NCI-H446 (cell line): ENCODE results near the gene TJAP1.
"Not testable (repeated sequence)": the region's sequence is repeated elsewhere in the genome, so short reads cannot be mapped to it uniquely, and the experiment has no call there.

Experiments
- DNase-seq, 2 experiments: peaks; one replicate each; lab custom pipeline; 2025; lab: John Stamatoyannopoulos, UW

TJAP1 gene

DNA sequence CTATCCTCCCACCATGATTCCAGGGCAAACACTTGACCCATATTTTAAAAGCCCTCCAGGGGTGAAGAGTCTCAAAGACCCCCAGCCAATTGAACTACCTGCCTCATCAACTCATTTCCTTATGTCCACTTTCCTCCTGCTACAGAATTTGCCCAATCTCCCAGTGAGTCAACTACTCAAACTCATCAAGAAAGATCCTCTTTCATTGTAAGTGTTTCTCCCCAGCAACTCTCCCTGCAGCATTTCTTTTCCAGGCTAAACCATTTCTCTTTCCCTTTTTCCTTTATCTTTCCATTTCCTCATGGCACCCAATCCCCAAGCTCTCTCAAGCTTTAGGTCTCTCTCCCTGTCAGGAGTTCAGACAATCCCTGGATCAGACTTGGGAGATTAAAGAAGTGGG is 23.5 kb upstream of the TJAP1 start:
- DNase-seq = no peak

DNA sequence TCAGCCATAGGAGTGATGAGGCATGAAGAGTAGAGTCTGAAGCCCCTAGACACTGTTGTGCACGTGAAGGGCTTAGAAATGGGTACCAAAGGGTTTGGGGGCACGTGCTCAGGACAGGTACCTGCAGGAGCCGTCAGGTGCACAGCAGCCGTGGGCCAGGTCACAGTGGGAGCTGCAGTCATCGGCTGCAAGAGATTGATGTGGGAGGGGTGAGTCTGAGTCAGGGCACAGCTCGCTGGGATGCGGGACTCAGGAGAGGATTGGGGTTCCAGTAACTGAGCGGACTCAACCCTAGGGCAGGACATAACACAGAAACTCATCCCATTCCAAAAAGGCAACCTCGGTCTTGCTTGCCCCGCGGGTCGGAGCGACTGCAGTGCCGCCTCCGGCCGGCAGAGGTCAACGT is 23.1 kb upstream of the TJAP1 start:
- DNase-seq = peak in 1 of 2 experiments; percentile 77

DNA sequence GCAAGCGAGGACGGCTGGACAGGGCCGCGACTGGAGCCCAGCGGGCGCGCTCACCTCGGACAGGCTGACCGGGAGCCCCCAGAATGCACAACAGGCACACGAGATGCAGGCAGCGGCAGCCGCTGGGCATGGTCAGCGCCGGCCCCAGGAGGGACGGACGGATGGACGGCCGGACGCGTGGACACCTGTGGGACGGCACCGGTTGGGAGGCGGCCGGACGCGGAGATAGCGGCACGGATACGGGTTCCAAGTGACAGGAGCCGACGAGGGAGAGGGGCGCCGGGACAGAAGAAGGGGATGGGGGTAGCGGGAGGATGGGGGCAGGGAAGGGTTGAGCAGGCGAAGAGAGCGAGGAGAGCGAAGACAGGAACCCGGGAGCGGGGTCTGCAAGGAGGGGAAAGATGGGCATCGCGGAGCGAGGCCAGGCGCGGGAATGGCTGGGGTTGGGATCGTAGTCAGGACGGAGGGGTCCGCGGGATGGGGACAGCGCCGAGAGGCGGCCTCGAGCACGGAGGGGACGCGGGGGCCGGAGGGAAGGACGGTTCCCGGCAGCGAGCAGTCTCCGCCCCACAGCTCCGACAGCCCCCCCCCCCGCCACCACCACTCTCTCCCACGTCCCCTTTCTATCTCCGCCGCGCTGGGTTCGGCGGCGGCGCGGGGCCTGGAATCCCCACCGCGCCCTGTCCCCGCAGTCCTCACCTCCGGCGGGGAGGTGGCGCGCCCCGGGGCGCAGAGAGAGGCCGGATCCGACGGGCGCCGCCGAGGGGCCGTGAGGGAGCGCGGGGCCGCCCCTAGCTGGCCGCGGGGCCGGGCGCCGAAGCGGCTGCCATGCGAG is 22.5 kb upstream of the TJAP1 start:
- DNase-seq = peak in 1 of 2 experiments; percentile 18

GRCh38 chr6:43455531-43456428 is 21.6 kb upstream of the TJAP1 start, which contains the start of gene DLK2:
DLK2 (minus strand) TSS chr6:43455548; CDS start chr6:43454825, 723 bp downstream.
- DNase-seq = no peak

DNA sequence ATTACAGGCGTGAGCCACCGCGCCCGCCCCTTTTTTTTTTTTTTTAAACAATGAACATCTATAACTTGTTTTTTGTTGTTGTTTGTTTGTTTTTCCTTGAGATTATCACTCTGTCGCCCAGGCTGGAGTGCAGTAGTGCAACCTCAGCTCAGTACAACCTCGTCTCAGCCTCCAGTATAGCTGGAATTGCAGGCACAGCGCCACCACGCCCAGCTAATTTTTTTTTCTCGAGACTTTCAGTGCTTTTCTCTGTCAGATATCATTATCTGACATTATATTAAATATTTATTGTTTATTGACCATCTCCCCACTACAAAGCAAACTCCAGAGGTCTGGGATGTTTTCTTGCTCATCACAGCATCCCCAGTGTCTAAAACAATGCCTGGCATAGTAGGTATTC is 19.7 kb upstream of the TJAP1 start:
- no peak for DNase-seq

GRCh38 chr6:43458154-43458553 is 19.2 kb upstream of the TJAP1 start:
- not testable (repeated sequence) for DNase-seq

DNA sequence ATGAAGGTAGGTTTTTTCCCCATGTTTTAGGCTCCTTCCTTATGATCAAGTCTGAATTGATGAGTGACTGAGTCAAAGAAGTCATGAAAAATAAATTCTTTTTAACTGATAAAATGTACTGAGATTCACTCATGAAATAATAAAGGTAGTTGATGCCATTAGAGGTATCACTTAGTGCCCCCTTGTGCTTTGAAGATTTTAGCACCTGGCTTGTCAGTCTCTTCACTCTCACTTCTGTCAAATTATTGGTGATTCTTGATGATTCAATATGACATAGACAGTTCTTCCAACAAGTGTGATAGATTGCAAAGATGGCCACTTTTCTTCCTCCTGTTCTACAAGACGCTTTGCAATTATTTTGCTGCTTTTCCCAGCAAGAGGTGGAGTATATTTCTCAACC is 17.8 kb upstream of the TJAP1 start:
- no peak for DNase-seq

GRCh38 chr6:43460032-43460431 is 17.3 kb upstream of the TJAP1 start:
- DNase-seq = no peak

DNA sequence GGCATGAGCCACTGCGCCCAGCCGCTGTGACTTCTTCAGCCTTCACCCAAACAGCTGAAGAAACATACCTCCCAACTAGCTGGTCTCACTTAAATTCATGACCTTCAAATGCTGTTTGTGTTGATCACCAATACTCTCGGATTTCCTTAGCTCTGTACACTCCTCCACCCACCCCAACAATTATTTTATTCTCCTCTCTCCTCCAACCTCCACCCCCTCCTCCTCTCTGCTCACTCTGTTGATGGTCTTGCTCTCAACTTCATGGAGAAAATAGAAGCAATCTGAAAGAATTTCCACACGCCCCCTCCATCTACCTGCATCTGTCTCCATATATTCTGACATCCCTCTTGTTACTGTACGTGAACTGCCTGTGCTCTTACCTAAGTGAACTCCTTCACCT is 15.4 kb upstream of the TJAP1 start:
- DNase-seq = no peak

- DNase-seq = no peak
These were observed 13.0 kb upstream of the TJAP1 start for GRCh38 chr6:43464337-43464736.

DNA sequence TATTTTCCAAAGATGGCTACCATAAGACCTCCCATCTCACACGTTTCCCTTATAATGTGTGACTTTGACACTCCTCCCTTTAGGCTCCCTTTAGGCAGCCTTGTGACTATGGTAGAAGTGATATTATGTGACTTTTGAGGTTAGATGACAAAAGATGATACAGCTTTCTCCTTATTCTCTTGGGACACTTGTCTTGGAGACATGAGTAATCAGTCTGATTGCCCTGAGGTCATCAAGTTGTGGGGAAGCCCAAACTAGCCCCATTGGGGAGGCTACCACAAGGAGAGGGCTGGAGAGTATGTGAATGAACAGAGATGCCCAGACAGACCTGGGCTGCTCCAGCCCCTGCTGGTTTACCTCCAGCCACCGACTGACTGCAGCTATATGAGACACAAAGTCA is 11.4 kb upstream of the TJAP1 start:
- DNase-seq = no peak

DNA sequence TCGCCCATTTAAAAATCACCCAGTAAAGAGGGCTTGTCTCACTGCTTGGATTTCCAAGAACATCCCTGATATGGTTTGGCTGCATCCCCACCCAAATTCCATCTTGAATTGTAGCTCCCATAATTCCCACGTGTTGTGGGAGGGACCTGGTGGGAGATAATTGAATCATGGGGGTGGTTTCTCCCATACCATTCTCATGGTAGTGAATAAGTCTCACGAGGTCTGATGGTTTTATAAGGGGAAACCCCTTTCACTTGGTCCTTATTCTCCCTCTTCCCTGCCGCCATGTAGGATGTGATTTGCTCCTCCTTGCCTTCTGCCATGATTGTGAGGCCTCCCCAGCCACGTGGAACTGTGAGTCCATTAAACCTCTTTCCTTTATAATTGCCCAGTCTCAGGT is 10.1 kb upstream of the TJAP1 start:
- not testable (repeated sequence) for DNase-seq

GRCh38 chr6:43467752-43468151 is 9.6 kb upstream of the TJAP1 start:
- no peak for DNase-seq

GRCh38 chr6:43468240-43468639 is 9.1 kb upstream of the TJAP1 start:
- no peak for DNase-seq

- DNase-seq = no peak
These were observed 8.4 kb upstream of the TJAP1 start for GRCh38 chr6:43468748-43469681.

- no peak for DNase-seq
These were observed 7.4 kb upstream of the TJAP1 start for GRCh38 chr6:43469947-43470346.

DNA sequence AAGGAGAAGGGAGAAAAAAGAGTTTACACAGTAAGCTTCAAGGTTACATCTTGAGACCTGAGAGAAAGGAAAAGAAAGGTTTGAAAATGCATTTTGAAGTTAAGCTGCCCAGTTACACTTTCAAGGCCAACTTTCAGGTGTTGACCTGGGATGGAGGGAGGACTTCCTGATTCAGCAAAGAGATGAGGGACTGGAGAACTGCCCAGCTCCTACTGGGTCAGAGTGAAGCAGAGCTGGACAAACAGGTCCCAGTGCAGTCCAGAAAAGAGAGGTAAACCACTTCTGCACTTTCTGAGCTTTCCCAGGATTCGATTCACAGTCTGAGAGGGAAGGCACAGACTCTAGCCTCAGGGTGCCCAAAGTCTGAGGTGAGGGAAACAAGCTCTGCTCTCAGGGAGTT is 6.0 kb upstream of the TJAP1 start:
- no peak for DNase-seq

- no peak for DNase-seq
These were observed 4.9 kb upstream of the TJAP1 start for GRCh38 chr6:43472515-43472914.

- peak in 1 of 2 experiments; percentile 17 for DNase-seq
These were observed 1.9 kb upstream of the TJAP1 start for GRCh38 chr6:43475516-43475915.

DNA sequence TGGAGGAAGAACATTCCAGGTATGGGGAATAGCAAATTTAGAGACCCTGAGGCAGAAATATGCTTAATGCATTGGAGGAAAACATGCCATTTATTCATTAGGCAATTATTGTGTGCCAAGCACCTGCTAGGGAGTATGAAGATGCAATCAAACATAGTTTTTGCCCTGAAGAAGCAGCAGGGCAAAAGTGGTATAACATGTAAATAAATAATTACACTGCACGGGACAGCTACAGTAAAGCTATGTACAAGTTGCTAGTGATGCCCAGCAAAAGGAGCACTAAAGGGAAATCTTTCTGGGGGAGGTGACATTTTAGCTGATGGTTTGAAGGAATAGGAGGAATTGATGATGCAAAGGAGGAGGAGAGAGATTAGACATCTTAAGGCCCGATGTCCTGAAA is 624 bp upstream of the TJAP1 start:
- no peak for DNase-seq

- DNase-seq = no peak
These were observed 620 bp downstream of the TJAP1 start for GRCh38 chr6:43478008-43478372.

GRCh38 chr6:43481075-43481474 is 3.7 kb downstream of the TJAP1 start:
- no peak for DNase-seq
